Body of pancreas (tissue), 4 donors: ENCODE results near the gene CYP4F11.

Source experiments
- POLR2A ChIP-seq, 3 donors: fragments of 450-650 bp; IDR thresholded peaks; one replicate each; pipeline ENCODE4 v1.6.1; 2016; ENCODE audit warnings: antibody characterized with exemption in 3 of 3, mild to moderate bottlenecking in 2 of 3
- TF ChIP-seq, protein P1 (sequence below), 7 experiments: fragments of 450-650 bp in 4 of 7; fragments of 200-600 bp in 3 of 7; sonication (generic) in 3 of 7; IDR thresholded peaks; one replicate each; pipeline ENCODE4 v1.5.1; 2016 to 2019; ENCODE audit warnings: antibody characterized with exemption in 7 of 7

DNA sequence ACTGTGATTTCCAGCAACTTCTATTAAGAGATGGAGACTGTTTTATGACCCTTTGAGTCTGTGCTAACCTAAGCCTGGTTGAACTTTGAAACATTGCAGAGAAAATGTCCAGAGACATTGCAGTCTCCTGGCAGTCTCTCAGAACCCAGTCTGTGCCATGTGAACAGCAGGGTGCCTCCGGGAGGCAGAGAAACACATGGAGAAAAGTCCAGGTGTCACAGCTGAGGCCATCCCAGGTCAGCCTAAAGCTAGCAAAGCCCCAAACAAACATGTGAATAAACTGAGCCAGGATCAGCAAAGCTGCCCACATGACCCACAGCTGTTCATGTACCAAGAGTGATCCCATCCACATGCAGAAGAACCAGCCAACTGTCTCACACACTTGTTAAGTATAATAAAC is 7.8 kb downstream of the CYP4F11 start:
- TF ChIP-seq, protein P1, sequence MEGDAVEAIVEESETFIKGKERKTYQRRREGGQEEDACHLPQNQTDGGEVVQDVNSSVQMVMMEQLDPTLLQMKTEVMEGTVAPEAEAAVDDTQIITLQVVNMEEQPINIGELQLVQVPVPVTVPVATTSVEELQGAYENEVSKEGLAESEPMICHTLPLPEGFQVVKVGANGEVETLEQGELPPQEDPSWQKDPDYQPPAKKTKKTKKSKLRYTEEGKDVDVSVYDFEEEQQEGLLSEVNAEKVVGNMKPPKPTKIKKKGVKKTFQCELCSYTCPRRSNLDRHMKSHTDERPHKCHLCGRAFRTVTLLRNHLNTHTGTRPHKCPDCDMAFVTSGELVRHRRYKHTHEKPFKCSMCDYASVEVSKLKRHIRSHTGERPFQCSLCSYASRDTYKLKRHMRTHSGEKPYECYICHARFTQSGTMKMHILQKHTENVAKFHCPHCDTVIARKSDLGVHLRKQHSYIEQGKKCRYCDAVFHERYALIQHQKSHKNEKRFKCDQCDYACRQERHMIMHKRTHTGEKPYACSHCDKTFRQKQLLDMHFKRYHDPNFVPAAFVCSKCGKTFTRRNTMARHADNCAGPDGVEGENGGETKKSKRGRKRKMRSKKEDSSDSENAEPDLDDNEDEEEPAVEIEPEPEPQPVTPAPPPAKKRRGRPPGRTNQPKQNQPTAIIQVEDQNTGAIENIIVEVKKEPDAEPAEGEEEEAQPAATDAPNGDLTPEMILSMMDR (IDR thresholded peaks at IDR 0.05) = no peak
- TF ChIP-seq POLR2A (IDR thresholded peaks at IDR 0.05) = no peak
